ENCODE measurements around the gene DACH1. TPM values are rescaled to one million over a fixed set of nuclear protein-coding genes. Genes with fewer than 3 reads are reported as not detected.

Gene DACH1
- total RNA-seq, 1 experiment from 2014 or later, result 0.31 TPM

DNA sequence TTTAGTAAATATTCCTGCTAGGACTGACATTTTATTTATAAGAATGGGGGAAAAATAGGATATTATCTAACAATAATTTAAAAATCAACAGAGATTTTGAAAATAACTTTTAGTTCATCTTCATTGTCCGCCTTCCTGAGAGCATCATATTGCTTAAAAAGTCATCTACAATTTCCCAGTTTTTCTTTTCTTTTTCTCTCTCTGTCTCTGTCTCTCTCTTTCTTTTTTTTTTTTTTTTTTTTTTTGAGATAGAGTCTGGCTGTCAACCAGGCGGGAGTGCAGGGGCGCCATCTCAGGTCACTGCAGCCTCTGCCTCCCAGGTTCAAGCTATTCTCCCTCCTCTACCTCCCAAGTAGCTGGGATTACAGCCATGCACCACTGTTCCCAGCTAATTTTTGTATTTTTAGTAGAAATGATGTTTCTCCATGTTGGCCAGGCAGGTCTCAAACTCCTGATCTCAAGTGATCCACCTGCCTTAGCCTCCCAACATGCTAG lies 276.3 kb downstream of the DACH1 start (continued):
- TF ChIP-seq, protein P1, sequence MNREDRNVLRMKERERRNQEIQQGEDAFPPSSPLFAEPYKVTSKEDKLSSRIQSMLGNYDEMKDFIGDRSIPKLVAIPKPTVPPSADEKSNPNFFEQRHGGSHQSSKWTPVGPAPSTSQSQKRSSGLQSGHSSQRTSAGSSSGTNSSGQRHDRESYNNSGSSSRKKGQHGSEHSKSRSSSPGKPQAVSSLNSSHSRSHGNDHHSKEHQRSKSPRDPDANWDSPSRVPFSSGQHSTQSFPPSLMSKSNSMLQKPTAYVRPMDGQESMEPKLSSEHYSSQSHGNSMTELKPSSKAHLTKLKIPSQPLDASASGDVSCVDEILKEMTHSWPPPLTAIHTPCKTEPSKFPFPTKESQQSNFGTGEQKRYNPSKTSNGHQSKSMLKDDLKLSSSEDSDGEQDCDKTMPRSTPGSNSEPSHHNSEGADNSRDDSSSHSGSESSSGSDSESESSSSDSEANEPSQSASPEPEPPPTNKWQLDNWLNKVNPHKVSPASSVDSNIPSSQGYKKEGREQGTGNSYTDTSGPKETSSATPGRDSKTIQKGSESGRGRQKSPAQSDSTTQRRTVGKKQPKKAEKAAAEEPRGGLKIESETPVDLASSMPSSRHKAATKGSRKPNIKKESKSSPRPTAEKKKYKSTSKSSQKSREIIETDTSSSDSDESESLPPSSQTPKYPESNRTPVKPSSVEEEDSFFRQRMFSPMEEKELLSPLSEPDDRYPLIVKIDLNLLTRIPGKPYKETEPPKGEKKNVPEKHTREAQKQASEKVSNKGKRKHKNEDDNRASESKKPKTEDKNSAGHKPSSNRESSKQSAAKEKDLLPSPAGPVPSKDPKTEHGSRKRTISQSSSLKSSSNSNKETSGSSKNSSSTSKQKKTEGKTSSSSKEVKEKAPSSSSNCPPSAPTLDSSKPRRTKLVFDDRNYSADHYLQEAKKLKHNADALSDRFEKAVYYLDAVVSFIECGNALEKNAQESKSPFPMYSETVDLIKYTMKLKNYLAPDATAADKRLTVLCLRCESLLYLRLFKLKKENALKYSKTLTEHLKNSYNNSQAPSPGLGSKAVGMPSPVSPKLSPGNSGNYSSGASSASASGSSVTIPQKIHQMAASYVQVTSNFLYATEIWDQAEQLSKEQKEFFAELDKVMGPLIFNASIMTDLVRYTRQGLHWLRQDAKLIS (CRISPR knock-in tag; IDR thresholded peaks at IDR 0.05; ENCODE audit: borderline replicate concordance), result no peak
- TF ChIP-seq TEAD4 (CRISPR knock-in tag; IDR thresholded peaks at IDR 0.05) (no peak), ZNF219 (CRISPR knock-in tag; IDR thresholded peaks at IDR 0.05; ENCODE audit: borderline replicate concordance) (no peak), FOXJ3 (CRISPR knock-in tag; IDR thresholded peaks at IDR 0.05; ENCODE audit: borderline replicate concordance) (no peak), SMAD4 (CRISPR knock-in tag; IDR thresholded peaks at IDR 0.05) (no peak)

DNA sequence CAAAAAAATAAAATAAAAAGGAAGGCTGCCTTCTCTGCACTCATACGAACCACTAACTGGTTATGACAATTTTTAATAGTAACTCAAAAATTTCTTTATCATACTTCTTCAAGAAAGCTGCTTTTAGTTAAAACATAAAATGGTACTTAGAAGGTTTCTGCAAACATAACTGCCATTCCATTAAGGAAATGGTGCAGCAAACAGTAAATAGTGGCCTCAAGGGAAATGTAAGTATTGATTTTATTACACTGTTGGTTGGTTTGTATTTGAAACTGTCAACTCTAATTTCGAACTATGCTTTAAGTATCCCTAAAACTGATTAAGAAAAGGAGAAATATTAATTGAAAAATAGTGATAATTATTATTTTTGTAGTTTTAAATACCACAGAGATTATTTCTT lies 278.0 kb downstream of the DACH1 start:
- TF ChIP-seq, protein P2, sequence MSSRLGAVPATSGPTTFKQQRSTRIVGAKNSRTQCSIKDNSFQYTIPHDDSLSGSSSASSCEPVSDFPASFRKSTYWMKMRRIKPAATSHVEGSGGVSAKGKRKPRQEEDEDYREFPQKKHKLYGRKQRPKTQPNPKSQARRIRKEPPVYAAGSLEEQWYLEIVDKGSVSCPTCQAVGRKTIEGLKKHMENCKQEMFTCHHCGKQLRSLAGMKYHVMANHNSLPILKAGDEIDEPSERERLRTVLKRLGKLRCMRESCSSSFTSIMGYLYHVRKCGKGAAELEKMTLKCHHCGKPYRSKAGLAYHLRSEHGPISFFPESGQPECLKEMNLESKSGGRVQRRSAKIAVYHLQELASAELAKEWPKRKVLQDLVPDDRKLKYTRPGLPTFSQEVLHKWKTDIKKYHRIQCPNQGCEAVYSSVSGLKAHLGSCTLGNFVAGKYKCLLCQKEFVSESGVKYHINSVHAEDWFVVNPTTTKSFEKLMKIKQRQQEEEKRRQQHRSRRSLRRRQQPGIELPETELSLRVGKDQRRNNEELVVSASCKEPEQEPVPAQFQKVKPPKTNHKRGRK (CRISPR knock-in tag; IDR thresholded peaks at IDR 0.05; ENCODE audit: borderline replicate concordance), result no peak
- TF ChIP-seq CREB1 (CRISPR knock-in tag; IDR thresholded peaks at IDR 0.05) (no peak), NFE2L1 (CRISPR knock-in tag; IDR thresholded peaks at IDR 0.05) (no peak), ZNF671 (CRISPR knock-in tag; IDR thresholded peaks at IDR 0.05) (no peak)
- TF ChIP-seq, protein P3, sequence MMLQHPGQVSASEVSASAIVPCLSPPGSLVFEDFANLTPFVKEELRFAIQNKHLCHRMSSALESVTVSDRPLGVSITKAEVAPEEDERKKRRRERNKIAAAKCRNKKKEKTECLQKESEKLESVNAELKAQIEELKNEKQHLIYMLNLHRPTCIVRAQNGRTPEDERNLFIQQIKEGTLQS (CRISPR knock-in tag; conservative IDR thresholded peaks at IDR 0.05), result no peak
- TF ChIP-seq, protein P4, sequence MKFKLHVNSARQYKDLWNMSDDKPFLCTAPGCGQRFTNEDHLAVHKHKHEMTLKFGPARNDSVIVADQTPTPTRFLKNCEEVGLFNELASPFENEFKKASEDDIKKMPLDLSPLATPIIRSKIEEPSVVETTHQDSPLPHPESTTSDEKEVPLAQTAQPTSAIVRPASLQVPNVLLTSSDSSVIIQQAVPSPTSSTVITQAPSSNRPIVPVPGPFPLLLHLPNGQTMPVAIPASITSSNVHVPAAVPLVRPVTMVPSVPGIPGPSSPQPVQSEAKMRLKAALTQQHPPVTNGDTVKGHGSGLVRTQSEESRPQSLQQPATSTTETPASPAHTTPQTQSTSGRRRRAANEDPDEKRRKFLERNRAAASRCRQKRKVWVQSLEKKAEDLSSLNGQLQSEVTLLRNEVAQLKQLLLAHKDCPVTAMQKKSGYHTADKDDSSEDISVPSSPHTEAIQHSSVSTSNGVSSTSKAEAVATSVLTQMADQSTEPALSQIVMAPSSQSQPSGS (CRISPR knock-in tag; IDR thresholded peaks at IDR 0.05; ENCODE audit: borderline replicate concordance, low read depth), result no peak
- TF ChIP-seq, protein P5, sequence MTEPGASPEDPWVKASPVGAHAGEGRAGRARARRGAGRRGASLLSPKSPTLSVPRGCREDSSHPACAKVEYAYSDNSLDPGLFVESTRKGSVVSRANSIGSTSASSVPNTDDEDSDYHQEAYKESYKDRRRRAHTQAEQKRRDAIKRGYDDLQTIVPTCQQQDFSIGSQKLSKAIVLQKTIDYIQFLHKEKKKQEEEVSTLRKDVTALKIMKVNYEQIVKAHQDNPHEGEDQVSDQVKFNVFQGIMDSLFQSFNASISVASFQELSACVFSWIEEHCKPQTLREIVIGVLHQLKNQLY (CRISPR knock-in tag; IDR thresholded peaks at IDR 0.05), result no peak
- TF ChIP-seq, protein P6, sequence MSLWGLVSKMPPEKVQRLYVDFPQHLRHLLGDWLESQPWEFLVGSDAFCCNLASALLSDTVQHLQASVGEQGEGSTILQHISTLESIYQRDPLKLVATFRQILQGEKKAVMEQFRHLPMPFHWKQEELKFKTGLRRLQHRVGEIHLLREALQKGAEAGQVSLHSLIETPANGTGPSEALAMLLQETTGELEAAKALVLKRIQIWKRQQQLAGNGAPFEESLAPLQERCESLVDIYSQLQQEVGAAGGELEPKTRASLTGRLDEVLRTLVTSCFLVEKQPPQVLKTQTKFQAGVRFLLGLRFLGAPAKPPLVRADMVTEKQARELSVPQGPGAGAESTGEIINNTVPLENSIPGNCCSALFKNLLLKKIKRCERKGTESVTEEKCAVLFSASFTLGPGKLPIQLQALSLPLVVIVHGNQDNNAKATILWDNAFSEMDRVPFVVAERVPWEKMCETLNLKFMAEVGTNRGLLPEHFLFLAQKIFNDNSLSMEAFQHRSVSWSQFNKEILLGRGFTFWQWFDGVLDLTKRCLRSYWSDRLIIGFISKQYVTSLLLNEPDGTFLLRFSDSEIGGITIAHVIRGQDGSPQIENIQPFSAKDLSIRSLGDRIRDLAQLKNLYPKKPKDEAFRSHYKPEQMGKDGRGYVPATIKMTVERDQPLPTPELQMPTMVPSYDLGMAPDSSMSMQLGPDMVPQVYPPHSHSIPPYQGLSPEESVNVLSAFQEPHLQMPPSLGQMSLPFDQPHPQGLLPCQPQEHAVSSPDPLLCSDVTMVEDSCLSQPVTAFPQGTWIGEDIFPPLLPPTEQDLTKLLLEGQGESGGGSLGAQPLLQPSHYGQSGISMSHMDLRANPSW (CRISPR knock-in tag; conservative IDR thresholded peaks at IDR 0.05; ENCODE audit: low read depth), result no peak
- TF ChIP-seq, protein P7, sequence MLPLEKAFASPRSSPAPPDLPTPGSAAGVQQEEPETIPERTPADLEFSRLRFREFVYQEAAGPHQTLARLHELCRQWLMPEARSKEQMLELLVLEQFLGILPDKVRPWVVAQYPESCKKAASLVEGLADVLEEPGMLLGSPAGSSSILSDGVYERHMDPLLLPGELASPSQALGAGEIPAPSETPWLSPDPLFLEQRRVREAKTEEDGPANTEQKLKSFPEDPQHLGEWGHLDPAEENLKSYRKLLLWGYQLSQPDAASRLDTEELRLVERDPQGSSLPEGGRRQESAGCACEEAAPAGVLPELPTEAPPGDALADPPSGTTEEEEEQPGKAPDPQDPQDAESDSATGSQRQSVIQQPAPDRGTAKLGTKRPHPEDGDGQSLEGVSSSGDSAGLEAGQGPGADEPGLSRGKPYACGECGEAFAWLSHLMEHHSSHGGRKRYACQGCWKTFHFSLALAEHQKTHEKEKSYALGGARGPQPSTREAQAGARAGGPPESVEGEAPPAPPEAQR (CRISPR knock-in tag; IDR thresholded peaks at IDR 0.05), result no peak
- TF ChIP-seq, protein P8, sequence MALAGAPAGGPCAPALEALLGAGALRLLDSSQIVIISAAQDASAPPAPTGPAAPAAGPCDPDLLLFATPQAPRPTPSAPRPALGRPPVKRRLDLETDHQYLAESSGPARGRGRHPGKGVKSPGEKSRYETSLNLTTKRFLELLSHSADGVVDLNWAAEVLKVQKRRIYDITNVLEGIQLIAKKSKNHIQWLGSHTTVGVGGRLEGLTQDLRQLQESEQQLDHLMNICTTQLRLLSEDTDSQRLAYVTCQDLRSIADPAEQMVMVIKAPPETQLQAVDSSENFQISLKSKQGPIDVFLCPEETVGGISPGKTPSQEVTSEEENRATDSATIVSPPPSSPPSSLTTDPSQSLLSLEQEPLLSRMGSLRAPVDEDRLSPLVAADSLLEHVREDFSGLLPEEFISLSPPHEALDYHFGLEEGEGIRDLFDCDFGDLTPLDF (CRISPR knock-in tag; IDR thresholded peaks at IDR 0.05), result no peak
- no peak overlapping the region for H3K27ac Mint-ChIP-seq
- H3K36me3 Mint-ChIP-seq, result no peaks in the 10 kb centered on the region
- H3K4me3 Mint-ChIP-seq, result no peak overlapping the region
- H3K27me3 Mint-ChIP-seq (ENCODE audit: low read depth), result no peaks in the 10 kb centered on the region
- ATAC-seq (no peak), DNase-seq (ENCODE audit: low spot score) (no peak)
- H3K9me3 Mint-ChIP-seq, result no peaks in the 10 kb centered on the region
- POLR2A ChIA-PET, result no interaction called here
- CTCF ChIA-PET, result no interaction called here
- H3K4me1 Mint-ChIP-seq, result no peaks in the 10 kb centered on the region
